GM06990 (cell line): Measurements from ENCODE around the gene SHMT2.

Source experiments
- DNase-seq: peaks from one replicate; pipeline ENCODE4 v3.0.0-alpha.2; 2011; ENCODE audit not compliant: insufficient read length; ENCODE audit errors: extremely low read depth
- H3K27me3 ChIP-seq: replicated peaks from 2 replicates; pipeline ENCODE4 v1.6.0; 2011; ENCODE audit warnings: low read length; ENCODE audit not compliant: control insufficient read depth, insufficient read depth
- H3K36me3 ChIP-seq: 2 replicates; pipeline ENCODE4 v1.5.1; 2011; ENCODE audit warnings: low read length; ENCODE audit not compliant: control insufficient read depth, insufficient read depth
- H3K4me3 ChIP-seq: replicated peaks from 2 replicates; pipeline ENCODE4 v1.5.1; 2011; ENCODE audit warnings: low read depth, mild to moderate bottlenecking, control low read depth, low read length
- TF ChIP-seq, protein P1 (sequence below): IDR thresholded peaks from 2 replicates; pipeline ENCODE4 v1.5.1; 2011; ENCODE audit warnings: low read length, control low read depth, mild to moderate bottlenecking, inconsistent platforms; ENCODE audit not compliant: insufficient read depth, poor library complexity, severe bottlenecking

The SHMT2 gene

DNA sequence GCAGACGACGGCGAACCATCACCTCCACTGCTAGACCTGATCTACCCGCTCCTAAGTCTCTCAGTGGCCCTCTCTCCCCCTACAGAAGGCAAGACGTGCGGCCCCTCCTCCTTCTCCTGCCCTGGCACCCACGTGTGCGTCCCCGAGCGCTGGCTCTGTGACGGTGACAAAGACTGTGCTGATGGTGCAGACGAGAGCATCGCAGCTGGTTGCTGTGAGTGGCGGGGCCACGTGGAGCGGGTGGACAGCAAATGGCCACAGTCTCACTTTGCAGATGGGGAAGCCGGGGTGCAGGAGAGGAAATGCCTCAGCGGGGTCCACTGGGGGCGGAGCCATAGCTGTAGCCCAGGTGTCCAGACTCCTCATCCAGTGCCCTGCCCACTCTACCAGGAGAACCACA, 34.3 kb upstream of the SHMT2 start:
- no peaks in the 10 kb centered on the region for H3K36me3 ChIP-seq
- no peak for DNase-seq
- TF ChIP-seq, protein P1, sequence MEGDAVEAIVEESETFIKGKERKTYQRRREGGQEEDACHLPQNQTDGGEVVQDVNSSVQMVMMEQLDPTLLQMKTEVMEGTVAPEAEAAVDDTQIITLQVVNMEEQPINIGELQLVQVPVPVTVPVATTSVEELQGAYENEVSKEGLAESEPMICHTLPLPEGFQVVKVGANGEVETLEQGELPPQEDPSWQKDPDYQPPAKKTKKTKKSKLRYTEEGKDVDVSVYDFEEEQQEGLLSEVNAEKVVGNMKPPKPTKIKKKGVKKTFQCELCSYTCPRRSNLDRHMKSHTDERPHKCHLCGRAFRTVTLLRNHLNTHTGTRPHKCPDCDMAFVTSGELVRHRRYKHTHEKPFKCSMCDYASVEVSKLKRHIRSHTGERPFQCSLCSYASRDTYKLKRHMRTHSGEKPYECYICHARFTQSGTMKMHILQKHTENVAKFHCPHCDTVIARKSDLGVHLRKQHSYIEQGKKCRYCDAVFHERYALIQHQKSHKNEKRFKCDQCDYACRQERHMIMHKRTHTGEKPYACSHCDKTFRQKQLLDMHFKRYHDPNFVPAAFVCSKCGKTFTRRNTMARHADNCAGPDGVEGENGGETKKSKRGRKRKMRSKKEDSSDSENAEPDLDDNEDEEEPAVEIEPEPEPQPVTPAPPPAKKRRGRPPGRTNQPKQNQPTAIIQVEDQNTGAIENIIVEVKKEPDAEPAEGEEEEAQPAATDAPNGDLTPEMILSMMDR, result no peak
- H3K4me3 ChIP-seq, result no peak overlapping the region
- H3K27me3 ChIP-seq, result no peaks in the 10 kb centered on the region; the same call in 1 of the 2 replicates

DNA sequence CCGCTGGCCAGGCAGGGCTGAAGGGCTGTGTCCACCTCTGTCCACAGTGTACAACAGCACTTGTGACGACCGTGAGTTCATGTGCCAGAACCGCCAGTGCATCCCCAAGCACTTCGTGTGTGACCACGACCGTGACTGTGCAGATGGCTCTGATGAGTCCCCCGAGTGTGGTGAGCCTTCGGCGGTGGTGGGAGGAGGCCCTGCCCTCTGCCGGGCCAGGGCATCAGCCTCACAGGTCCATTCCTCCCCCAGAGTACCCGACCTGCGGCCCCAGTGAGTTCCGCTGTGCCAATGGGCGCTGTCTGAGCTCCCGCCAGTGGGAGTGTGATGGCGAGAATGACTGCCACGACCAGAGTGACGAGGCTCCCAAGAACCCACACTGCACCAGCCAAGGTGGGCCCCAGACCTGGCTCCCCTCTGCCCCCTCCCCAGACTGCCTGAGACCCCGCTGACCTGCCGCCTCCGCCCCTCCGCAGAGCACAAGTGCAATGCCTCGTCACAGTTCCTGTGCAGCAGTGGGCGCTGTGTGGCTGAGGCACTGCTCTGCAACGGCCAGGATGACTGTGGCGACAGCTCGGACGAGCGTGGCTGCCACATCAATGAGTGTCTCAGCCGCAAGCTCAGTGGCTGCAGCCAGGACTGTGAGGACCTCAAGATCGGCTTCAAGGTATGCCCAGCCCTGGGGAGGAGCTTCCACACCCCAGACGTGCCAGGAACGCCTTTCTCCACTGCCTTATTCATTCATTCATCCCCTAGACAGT, 33.7 kb upstream of the SHMT2 start:
- Histone ChIP-seq H3K4me3 (no peak overlapping the region), H3K27me3 (no peaks in the 10 kb centered on the region; the same call in 1 of the 2 replicates), H3K36me3 (no peaks in the 10 kb centered on the region)
- TF ChIP-seq, protein P1, result no peak
- DNase-seq, result no peak

DNA sequence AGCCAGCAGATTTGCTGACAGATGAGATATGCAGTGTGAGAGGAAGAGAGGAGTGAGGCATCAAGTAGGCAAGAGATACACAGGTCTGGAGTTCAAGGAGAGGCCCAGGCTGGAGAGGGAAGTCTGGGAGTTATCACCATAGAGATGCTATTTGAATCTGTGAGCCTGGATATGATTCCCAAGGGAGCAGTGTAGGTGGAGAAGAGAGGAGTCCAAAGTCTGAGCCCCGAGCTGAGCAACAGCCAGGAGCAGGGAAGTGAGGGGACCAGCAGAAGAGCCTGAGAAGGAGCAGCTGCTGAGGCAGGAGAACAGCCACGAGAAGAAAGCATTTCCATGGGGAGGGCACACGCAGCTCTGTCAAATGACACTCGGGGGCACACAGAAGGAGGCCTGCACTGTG, 33.1 kb upstream of the SHMT2 start:
- H3K27me3 ChIP-seq, result no peaks in the 10 kb centered on the region; the same call in 1 of the 2 replicates
- H3K36me3 ChIP-seq, result no peaks in the 10 kb centered on the region
- TF ChIP-seq, protein P1, result no peak
- no peak overlapping the region for H3K4me3 ChIP-seq
- no peak for DNase-seq

DNA sequence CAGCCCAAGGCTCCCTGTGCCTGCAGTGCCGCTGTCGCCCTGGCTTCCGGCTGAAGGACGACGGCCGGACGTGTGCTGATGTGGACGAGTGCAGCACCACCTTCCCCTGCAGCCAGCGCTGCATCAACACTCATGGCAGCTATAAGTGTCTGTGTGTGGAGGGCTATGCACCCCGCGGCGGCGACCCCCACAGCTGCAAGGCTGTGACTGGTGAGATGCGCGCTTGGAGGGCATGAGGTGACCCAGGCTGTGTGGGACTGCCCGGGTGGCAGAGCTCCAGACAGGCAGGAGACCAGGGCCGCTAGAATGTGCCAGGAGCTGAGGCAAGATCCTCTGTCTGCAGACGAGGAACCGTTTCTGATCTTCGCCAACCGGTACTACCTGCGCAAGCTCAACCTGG, 32.6 kb upstream of the SHMT2 start:
- TF ChIP-seq, protein P1, result no peak
- no peak for DNase-seq
- Histone ChIP-seq H3K4me3 (no peak overlapping the region), H3K27me3 (no peaks in the 10 kb centered on the region; the same call in 1 of the 2 replicates), H3K36me3 (no peaks in the 10 kb centered on the region)

DNA sequence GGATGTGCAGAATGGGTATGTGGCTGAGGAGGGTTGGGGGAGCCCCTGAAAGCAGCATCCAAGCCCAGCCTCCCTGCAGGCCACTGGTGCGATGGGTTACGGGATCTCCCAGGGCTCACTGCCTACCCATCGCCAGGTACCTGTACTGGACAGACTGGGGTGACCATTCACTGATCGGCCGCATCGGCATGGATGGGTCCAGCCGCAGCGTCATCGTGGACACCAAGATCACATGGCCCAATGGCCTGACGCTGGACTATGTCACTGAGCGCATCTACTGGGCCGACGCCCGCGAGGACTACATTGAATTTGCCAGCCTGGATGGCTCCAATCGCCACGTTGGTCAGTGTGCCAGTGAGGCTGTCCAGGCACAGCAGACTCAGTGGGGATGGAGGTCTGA, 31.2 kb upstream of the SHMT2 start:
- no peak for DNase-seq
- no peak overlapping the region for H3K4me3 ChIP-seq
- TF ChIP-seq, protein P1, result no peak
- H3K36me3 ChIP-seq, result no peaks in the 10 kb centered on the region
- no peaks in the 10 kb centered on the region; the same call in 1 of the 2 replicates for H3K27me3 ChIP-seq

DNA sequence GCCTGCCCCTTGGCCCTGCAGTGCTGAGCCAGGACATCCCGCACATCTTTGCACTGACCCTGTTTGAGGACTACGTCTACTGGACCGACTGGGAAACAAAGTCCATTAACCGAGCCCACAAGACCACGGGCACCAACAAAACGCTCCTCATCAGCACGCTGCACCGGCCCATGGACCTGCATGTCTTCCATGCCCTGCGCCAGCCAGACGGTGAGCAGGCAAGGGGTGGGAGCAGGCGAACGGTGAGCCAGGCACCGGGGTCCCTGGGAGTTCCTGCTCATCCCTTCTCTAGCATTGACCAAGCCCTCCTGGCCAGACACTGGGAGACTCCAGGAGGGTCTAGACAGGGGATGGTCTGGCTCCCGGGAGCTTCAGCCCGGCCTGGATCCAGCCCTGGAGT, 30.3 kb upstream of the SHMT2 start:
- Histone ChIP-seq H3K36me3 (no peaks in the 10 kb centered on the region), H3K4me3 (no peak overlapping the region), H3K27me3 (no peaks in the 10 kb centered on the region; the same call in 1 of the 2 replicates)
- no peak for DNase-seq
- TF ChIP-seq, protein P1, result no peak
